ENCODE measurements around the gene NFE2L1. TPM values are rescaled to one million over a fixed set of nuclear protein-coding genes. Genes with fewer than 3 reads are reported as not detected.
A peak's percentile ranks its signal among the peaks of the same experiment; 100 is the strongest.

NFE2L1 gene
- total RNA-seq, 4 donors from 2014 or later, result 164 to 281 (median 264) TPM

- peak overlapping the region; percentile 71 to 85 (median 84) for H3K4me3 ChIP-seq
- no peak for DNase-seq (ENCODE audit: extremely low spot score)
- TF ChIP-seq EP300 (IDR thresholded peaks at IDR 0.05) (no peak), POLR2AphosphoS5 (IDR thresholded peaks at IDR 0.05) (no peak), POLR2A (IDR thresholded peaks at IDR 0.05; ENCODE audit: low read depth) (no peak)
- TF ChIP-seq, protein P1, sequence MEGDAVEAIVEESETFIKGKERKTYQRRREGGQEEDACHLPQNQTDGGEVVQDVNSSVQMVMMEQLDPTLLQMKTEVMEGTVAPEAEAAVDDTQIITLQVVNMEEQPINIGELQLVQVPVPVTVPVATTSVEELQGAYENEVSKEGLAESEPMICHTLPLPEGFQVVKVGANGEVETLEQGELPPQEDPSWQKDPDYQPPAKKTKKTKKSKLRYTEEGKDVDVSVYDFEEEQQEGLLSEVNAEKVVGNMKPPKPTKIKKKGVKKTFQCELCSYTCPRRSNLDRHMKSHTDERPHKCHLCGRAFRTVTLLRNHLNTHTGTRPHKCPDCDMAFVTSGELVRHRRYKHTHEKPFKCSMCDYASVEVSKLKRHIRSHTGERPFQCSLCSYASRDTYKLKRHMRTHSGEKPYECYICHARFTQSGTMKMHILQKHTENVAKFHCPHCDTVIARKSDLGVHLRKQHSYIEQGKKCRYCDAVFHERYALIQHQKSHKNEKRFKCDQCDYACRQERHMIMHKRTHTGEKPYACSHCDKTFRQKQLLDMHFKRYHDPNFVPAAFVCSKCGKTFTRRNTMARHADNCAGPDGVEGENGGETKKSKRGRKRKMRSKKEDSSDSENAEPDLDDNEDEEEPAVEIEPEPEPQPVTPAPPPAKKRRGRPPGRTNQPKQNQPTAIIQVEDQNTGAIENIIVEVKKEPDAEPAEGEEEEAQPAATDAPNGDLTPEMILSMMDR (IDR thresholded peaks at IDR 0.05), result no peak
Observed at GRCh38 chr17:48051283-48051682, 3.1 kb downstream of the NFE2L1 start.

GRCh38 chr17:48051706-48052486 is 3.7 kb downstream of the NFE2L1 start:
- Histone ChIP-seq H3K36me3 (peaks cover 13 to 43% (median 26%) of the 10 kb centered on the region in 4 donors), H3K27ac (replicated peaks in 1 of 4) (peak overlapping the region; percentile 97 to 98 (median 98)), H3K4me1 (peaks cover 70 to 83% (median 76%) of the 10 kb centered on the region in 4 donors), H3K9me3 (no peaks in the 10 kb centered on the region), H3K4me3 (peak overlapping the region; percentile 71 to 85 (median 84)), H3K27me3 (no peaks in the 10 kb centered on the region)
- WGBS, result 40% methylated on average over 4 of the region's 5 CpGs
- intact Hi-C loops (cut with DNase I), result no loop called here
- TF ChIP-seq POLR2A (IDR thresholded peaks at IDR 0.05; ENCODE audit: low read depth) (no peak), POLR2AphosphoS5 (IDR thresholded peaks at IDR 0.05) (peak; percentile 68 to 69)
- TF ChIP-seq, protein P1 (IDR thresholded peaks at IDR 0.05), result peak in 1 of 3 experiments; percentile 17
- DNase-seq (ENCODE audit: extremely low spot score), result peak; percentile 93

More at GRCh38 chr17:48051283-48051682, 3.1 kb downstream of the NFE2L1 start:
- Histone ChIP-seq H3K9me3 (no peaks in the 10 kb centered on the region), H3K4me1 (peaks cover 75 to 83% (median 82%) of the 10 kb centered on the region in 4 donors), H3K27me3 (no peaks in the 10 kb centered on the region), H3K27ac (replicated peaks in 1 of 4) (peak overlapping the region; percentile 97 to 98 (median 98)), H3K36me3 (peaks cover 7 to 37% (median 19%) of the 10 kb centered on the region in 4 donors)
- intact Hi-C loops (cut with DNase I), result no loop called here
- WGBS, result 81% methylated on average over 8 of the region's 10 CpGs

- peak overlapping the region; percentile 97 to 98 (median 98) for H3K27ac ChIP-seq (replicated peaks in 1 of 4)
- intact Hi-C loops (cut with DNase I), result no loop called here
- TF ChIP-seq, protein P1 (IDR thresholded peaks at IDR 0.05), result no peak
- peak; percentile 43 to 74 for TF ChIP-seq POLR2AphosphoS5 (IDR thresholded peaks at IDR 0.05)
- 21% methylated on average over 4 of the region's 5 CpGs for WGBS
- H3K9me3 ChIP-seq, result no peaks in the 10 kb centered on the region
- H3K4me1 ChIP-seq, result peaks cover 68 to 86% (median 71%) of the 10 kb centered on the region in 4 donors
- no peak for DNase-seq (ENCODE audit: extremely low spot score)
- H3K27me3 ChIP-seq, result no peaks in the 10 kb centered on the region
- H3K4me3 ChIP-seq, result peak overlapping the region; percentile 71 to 85 (median 84)
- peaks cover 25 to 56% (median 38%) of the 10 kb centered on the region in 4 donors for H3K36me3 ChIP-seq
Observed at GRCh38 chr17:48052956-48053757, 5.0 kb downstream of the NFE2L1 start.

- DNase-seq (ENCODE audit: extremely low spot score), result no peak
- Histone ChIP-seq H3K4me1 (peaks cover 68 to 92% (median 71%) of the 10 kb centered on the region in 4 donors), H3K27ac (replicated peaks in 1 of 4) (peak overlapping the region; percentile 97 to 98 (median 98)), H3K36me3 (peaks cover 32 to 62% (median 45%) of the 10 kb centered on the region in 4 donors), H3K9me3 (no peaks in the 10 kb centered on the region), H3K4me3 (peak overlapping the region; percentile 71 to 85 (median 84)), H3K27me3 (no peaks in the 10 kb centered on the region)
- WGBS, result 14% methylated on average over 5 of the region's 6 CpGs
- intact Hi-C loops (cut with DNase I), result no loop called here
- TF ChIP-seq EP300 (IDR thresholded peaks at IDR 0.05) (no peak), POLR2AphosphoS5 (IDR thresholded peaks at IDR 0.05) (no peak)
Observed at GRCh38 chr17:48053758-48054237, 5.6 kb downstream of the NFE2L1 start.
